Left ventricle myocardium inferior (tissue), 1 donor: ENCODE measurements around the gene ESPL1. TPM values are rescaled to one million over a fixed set of nuclear protein-coding genes. Genes with fewer than 3 reads are reported as not detected.

Experiments
- DNase-seq: peaks from one replicate; pipeline ENCODE4 v3.0.0-alpha.2; 2020
- H3K27ac ChIP-seq: fragments of 200-600 bp; replicated peaks from 2 replicates; pipeline ENCODE4 v1.8.0; 2021
- H3K27me3 ChIP-seq: fragments of 200-600 bp; 2 replicates; pipeline ENCODE4 v1.8.0; 2021; ENCODE audit warnings: low read depth
- H3K36me3 ChIP-seq: fragments of 200-600 bp; 2 replicates; pipeline ENCODE4 v1.8.0; 2021
- H3K4me1 ChIP-seq: fragments of 200-600 bp; 2 replicates; pipeline ENCODE4 v1.8.0; 2021
- H3K4me3 ChIP-seq: fragments of 200-600 bp; 2 replicates; pipeline ENCODE4 v1.8.0; 2021; ENCODE audit warnings: mild to moderate bottlenecking, moderate library complexity
- H3K9me3 ChIP-seq: fragments of 200-600 bp; replicated peaks from 2 replicates; pipeline ENCODE4 v1.8.0; 2021
- intact Hi-C: fragments of 100-400 bp; cut with micrococcal nuclease; formaldehyde crosslinking; loops from one replicate; pipeline ENCODE4 v1.11.0; 2022
- total RNA-seq: library from RNA; stranded (reverse); fragmentation: NEBNext Ultra II Directional; extraction: Animal tissue kit (Norgen Biotek cat#: 25700); gene quantifications from one replicate; pipeline ENCODE4 v1.2.1, GENCODE V29; 2021
- TF ChIP-seq, protein P1 (sequence below): fragments of 200-600 bp; IDR thresholded peaks from 2 replicates; pipeline ENCODE4 v1.8.0; 2021; ENCODE audit warnings: antibody characterized with exemption, mild to moderate bottlenecking, borderline replicate concordance
- donor health status: DM: no; HTN: yes; CAD: no; lungs with severe emphysema.

Gene ESPL1
- total RNA-seq, 1 donor from 2014 or later, result 0.36 TPM

DNA sequence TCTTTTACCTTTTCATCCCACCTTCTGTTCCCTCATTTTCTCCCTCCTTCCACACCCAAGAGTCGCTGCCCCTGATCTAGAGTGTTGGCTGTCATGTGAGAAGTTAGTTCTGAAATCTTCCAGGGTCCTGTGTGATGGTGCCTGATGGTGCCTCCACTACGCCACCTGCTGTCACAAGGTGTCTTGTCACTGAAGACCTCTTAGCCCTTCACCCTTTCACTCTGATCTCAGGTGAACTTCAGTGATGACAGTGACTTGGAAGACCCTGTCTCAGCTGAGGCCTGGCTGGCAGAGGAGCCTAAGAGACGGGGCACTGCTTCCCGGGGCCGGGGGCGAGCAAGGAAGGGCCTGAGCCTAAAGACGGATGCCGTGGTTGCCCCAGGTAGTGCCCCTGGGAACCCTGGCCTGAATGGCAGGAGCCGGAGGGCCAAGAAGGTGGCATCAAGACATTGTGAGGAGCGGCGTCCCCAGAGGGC, 19.7 kb downstream of the ESPL1 start:
- no peaks in the 10 kb centered on the region for H3K36me3 ChIP-seq
- intact Hi-C loops, result loop anchor here (5.0 kb wide), 1 partner anchor 75 kb away; no protein-coding TSS in a partner anchor
- H3K27ac ChIP-seq, result no peak overlapping the region
- peaks cover 4% of the 10 kb centered on the region for H3K4me1 ChIP-seq
- DNase-seq, result peak; percentile 67
- H3K27me3 ChIP-seq, result no peaks in the 10 kb centered on the region
- no peak overlapping the region for H3K4me3 ChIP-seq
- TF ChIP-seq, protein P1, sequence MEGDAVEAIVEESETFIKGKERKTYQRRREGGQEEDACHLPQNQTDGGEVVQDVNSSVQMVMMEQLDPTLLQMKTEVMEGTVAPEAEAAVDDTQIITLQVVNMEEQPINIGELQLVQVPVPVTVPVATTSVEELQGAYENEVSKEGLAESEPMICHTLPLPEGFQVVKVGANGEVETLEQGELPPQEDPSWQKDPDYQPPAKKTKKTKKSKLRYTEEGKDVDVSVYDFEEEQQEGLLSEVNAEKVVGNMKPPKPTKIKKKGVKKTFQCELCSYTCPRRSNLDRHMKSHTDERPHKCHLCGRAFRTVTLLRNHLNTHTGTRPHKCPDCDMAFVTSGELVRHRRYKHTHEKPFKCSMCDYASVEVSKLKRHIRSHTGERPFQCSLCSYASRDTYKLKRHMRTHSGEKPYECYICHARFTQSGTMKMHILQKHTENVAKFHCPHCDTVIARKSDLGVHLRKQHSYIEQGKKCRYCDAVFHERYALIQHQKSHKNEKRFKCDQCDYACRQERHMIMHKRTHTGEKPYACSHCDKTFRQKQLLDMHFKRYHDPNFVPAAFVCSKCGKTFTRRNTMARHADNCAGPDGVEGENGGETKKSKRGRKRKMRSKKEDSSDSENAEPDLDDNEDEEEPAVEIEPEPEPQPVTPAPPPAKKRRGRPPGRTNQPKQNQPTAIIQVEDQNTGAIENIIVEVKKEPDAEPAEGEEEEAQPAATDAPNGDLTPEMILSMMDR, result peak; percentile 79
- H3K9me3 ChIP-seq, result no peaks in the 10 kb centered on the region

DNA sequence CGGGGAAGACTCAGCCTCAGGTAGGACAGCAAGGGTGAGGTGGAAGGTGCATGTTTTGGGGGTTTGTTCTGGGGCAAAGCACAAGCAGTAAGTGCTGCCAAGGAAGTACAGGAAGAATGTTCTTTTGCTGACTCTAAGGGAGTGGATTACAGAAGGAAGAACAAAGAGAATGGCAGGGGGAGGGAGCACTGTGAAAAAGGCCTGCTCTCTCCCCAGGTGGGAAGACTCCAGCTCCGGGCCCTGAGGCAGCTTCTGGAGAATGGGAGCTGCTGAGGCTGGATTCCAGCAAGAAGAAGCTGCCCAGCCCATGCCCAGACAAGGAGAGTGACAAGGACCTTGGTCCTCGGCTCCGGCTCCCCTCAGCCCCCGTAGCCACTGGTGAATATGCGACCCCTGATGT, 20.2 kb downstream of the ESPL1 start:
- no peak overlapping the region for H3K27ac ChIP-seq
- H3K27me3 ChIP-seq, result no peaks in the 10 kb centered on the region
- intact Hi-C loops, result loop anchor here (5.0 kb wide), 1 partner anchor 76 kb away; no protein-coding TSS in a partner anchor
- peaks cover 4% of the 10 kb centered on the region for H3K4me1 ChIP-seq
- no peak for DNase-seq
- TF ChIP-seq, protein P1, result no peak
- no peak overlapping the region for H3K4me3 ChIP-seq
- no peaks in the 10 kb centered on the region for H3K36me3 ChIP-seq
- H3K9me3 ChIP-seq, result no peaks in the 10 kb centered on the region

DNA sequence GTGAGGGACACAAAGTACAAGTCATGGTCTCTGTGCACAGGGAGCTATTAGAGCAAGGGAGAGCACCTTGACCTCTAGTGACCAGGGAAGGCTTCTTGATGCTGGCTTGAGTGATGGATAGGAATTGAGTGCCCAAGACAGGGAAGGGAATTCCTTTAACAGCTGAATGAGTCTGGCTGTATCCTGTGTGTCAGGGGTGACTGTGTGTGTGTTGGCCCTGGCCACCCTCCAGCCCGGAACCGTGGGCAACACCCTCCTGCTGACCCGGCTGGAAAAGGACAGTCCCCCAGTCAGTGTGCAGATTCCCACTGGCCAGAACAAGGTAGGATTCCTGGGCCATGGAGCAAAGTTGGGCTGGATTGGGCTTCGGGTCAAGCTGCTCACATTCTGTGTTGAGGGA, 21.8 kb downstream of the ESPL1 start:
- DNase-seq, result no peak
- intact Hi-C loops, result loop anchor here (5.0 kb wide), 1 partner anchor 78 kb away; no protein-coding TSS in a partner anchor
- TF ChIP-seq, protein P1, result no peak
- Histone ChIP-seq H3K36me3 (no peaks in the 10 kb centered on the region), H3K4me1 (peaks cover 8% of the 10 kb centered on the region), H3K4me3 (no peak overlapping the region), H3K27ac (no peak overlapping the region), H3K27me3 (no peaks in the 10 kb centered on the region), H3K9me3 (no peaks in the 10 kb centered on the region)

DNA sequence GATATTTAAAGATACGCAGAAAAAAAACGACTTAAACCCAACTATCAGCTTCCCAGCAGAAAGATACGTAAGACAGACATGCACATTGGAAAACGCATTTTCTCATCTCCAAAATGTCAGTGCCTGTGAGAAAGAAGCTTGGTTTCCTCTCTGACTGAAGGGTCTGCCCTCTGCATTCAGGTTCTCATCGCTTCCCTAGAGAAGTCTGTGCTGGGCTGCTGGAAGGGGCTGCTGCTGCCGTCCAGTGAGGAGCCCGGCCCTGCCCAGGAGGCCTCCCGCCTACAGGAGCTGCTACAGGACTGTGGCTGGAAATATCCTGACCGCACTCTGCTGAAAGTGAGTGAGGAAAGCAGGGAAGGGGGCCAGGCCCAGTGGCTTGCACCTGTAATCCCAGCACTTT, 22.6 kb downstream of the ESPL1 start:
- no peaks in the 10 kb centered on the region for H3K9me3 ChIP-seq
- no peaks in the 10 kb centered on the region for H3K36me3 ChIP-seq
- H3K4me3 ChIP-seq, result no peak overlapping the region
- H3K27ac ChIP-seq, result no peak overlapping the region
- peaks cover 13% of the 10 kb centered on the region for H3K4me1 ChIP-seq
- no peaks in the 10 kb centered on the region for H3K27me3 ChIP-seq
- TF ChIP-seq, protein P1, result no peak
- no peak for DNase-seq
- intact Hi-C loops, result no loop called here

DNA sequence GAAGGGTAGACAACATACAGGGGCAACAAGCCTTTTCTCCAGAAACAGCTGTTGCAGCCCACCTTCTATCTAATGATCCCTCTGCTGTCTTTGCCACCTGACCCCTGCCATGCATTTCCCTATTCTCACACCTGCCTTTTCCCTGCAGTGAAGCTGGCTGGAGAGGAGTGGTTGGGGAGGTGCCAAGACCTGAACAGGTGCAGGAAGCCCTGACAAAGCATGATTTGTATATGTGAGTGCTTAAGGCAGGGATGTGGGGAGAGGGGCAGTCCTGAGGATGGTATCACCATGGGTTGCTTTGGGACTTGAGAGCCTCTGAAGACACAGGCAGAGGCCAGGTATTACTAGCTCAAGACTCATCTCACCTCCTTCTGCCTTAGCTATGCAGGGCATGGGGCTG, 24.3 kb downstream of the ESPL1 start:
- intact Hi-C loops, result no loop called here
- no peaks in the 10 kb centered on the region for H3K27me3 ChIP-seq
- TF ChIP-seq, protein P1, result no peak

More for the DNA sequence above, 24.3 kb downstream of the ESPL1 start:
- Histone ChIP-seq H3K4me3 (no peak overlapping the region), H3K27ac (no peak overlapping the region), H3K9me3 (no peaks in the 10 kb centered on the region), H3K36me3 (peaks cover under 1% of the 10 kb centered on the region), H3K4me1 (peaks cover 27% of the 10 kb centered on the region)
- DNase-seq, result no peak
